Stimulated activated CD4-positive, alpha-beta T cell treated with anti-CD3 and anti-CD28 coated beads, TNF-alpha, amount 100 ng/mL, for 48 hours (primary cell): ENCODE results near the gene MYADML2.

ENCODE experiments used
- DNase-seq, 3 donors: peaks; one replicate each; pipeline ENCODE4 v3.0.0-alpha.2; 2020; ENCODE audit warnings: low read depth in 3 of 3

The MYADML2 gene

DNA sequence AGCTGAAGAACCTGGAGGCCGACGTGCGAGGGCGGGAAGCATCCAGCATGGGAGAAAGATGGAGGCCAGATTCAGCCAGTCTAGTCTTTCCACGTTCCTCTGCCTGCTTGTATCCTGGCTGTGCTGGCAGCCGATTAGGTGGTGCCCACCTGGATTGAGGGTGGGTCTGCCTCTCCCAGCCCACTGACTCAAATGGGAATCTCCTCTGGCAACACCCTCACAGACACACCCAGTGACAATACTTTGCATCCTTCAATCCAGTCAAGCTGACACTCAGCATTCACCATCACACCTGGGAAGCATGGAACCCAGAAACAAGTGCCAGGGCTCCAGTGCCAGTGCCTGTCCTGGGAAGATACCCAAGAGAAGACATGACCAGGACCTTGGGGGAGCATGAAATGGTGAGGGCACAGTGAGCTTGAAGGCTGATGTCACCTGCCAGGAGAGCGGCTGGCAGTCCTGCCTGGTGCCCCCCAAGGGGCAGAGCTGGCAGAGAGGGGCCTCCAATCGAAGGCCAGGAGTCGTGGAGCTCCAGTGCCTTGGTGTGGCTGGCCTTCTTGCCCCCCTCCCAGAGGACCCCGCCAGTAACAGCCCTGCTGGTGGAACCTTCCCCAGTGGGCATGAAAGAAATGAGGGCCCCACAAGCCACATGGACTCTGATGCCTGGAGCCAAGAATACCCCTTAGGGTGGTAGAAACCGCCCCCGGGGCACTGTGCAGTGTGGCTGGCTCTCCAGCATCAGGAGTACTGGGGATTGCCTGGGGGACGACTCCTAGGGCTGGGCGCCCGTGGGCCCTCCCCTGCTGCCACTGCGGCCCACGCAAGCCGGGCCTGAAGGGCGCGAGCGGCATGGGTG, 45.6 kb downstream of the MYADML2 start:
- DNase-seq, result no peak

- no peak for DNase-seq
Measured at GRCh38 chr17:81900181-81900820, 46.7 kb downstream of the MYADML2 start.

GRCh38 chr17:81899514-81900166, 47.4 kb downstream of the MYADML2 start:
- no peak for DNase-seq

- DNase-seq, result no peak
Measured at GRCh38 chr17:81898885-81899284, 48.1 kb downstream of the MYADML2 start.

DNA sequence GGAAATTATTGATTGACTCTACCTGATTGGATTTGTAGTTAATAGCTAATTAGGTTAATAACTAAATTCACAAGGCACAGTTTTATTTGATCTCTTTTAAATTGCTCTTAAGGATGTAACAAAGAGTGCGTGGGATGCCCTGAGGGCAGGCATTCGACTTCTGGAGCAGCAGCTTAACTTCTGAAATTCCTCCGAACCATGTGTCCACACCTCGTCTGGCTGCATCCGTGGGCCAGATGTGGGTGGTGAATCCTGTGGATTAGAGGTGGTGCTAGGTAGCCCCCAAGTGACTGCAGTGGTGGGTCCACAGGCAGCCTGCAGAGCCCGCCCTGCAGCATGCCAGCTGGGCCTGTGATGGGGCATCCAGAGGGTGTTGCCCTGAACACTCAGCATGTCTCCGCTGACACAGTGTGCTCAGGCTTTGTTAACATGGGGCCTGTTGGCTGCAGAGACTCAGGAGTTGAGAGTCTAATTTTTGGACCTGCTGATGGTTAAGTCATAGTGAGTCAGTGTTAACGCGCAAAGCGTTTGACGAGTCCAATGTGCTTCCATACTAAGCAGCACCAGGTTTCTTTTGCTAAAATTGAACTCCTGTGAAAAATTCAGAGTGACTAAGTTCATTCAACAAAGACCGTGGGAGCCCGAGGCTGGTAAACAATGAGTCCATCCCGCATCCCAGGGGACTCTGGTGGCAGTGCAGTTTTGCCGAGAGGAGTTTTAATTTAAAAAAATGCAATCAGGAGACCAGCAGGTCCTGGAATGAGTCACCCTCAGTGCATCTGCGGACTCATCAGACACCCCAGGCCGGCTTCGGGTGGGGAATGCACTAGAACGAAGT, 48.8 kb downstream of the MYADML2 start:
- DNase-seq, result no peak

DNA sequence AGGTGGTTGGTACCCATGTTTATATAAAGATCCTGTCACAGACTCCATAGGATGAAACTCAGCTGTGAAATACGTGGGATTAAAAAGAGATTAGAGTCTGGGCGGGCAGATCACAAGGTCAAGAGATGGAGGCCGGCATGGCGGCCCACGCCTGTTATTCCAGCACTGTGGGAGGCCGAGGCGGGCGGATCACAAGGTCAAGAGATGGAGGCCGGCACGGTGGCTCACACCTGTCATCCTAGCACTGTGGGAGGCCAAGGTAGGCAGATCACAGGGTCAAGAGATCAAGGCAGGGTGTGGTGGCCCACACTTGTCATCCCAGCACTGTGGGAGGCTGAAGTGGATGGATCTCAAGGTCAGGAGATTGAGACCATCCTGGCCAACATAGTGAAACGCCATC, 51.6 kb downstream of the MYADML2 start:
- no peak for DNase-seq

DNA sequence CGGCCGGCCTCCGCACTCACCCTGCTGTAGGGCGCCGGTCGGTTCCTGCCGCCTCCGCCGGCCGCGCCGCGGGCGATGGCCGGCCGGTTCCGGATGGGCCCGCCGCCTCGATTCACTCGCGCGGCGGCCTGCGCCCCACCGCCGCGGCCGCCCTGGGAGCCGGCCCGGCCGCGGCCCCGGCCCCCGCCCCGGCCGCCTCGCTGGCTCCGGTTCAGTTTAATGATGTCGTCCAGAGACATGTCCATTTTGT, 55.8 kb downstream of the MYADML2 start:
- DNase-seq, result no peak

DNA sequence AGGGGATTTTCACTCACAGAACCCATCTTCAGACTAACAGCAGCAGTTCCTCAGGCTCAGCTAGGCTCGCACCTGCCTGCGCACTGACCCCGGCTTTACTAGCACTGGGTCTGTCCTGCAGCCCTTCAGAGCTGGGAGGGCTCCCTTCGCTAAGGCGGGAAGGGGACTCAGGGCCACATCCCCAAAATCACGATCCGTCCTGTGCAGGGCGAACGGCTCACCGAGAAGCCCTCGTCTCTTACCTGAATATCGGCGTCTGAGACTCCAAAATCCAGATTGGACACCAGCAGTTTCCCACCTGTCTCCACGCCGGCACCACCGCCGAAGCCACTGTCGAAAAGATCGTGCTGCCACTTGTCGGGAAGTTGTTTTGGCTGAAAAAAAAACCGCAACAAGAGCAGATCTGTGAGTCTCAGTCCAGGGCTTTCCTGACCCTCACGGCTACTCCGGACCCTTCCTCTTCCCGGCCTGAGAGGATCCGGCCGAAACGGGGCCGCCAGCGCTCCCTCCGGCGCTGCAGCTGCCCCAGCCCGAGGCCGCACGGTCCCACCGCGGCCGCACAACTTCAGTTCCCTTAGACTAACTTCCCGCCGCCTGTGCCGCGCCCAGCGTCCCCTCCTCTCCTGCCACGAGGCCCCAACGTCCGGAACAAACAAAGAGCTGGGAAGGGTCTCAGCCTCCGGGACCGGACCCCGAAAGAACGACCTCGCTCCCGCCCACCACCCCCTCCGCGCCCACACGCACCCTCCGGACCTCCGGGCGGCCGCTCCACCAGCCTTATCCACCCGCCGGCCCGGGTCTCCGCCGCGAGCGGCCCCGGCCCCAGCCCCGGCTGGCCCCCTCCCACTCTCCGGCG, 56.4 kb downstream of the MYADML2 start:
- DNase-seq, result no peak
